Spleen (tissue), 11 donors: ENCODE measurements around the gene PILRA. TPM values are rescaled to one million over a fixed set of nuclear protein-coding genes. Genes with fewer than 3 reads are reported as not detected.
"Not testable (repeated sequence)": the region's sequence is repeated elsewhere in the genome, so short reads cannot be mapped to it uniquely, and the experiment has no call there.

Source experiments
- DNase-seq: peaks from one replicate; pipeline ENCODE4 v3.0.0-alpha.2; 2020
- H3K27ac ChIP-seq, 8 donors: fragments of 200-600 bp; sonication (generic) in 7 of 8; 1 replicate in 4 of 8; 2 replicates in 4 of 8; pipeline versions ENCODE4 v1.5.0 to v1.8.0; 2016 to 2021; ENCODE audit warnings: inconsistent platforms in 4 of 8, mild to moderate bottlenecking in 4 of 8, moderate library complexity in 1 of 8
- H3K27me3 ChIP-seq, 7 donors: fragments of 200-600 bp; sonication (generic) in 6 of 7; replicated peaks in 1 of 7; 1 replicate in 4 of 7; 2 replicates in 3 of 7; pipeline versions ENCODE4 v1.5.0 to v1.8.0; 2016 to 2021; ENCODE audit warnings: inconsistent platforms in 3 of 7, mild to moderate bottlenecking in 1 of 7
- H3K36me3 ChIP-seq, 6 donors: fragments of 200-600 bp; sonication (generic) in 5 of 6; 1 replicate in 4 of 6; 2 replicates in 2 of 6; pipeline versions ENCODE4 v1.5.0 to v1.8.0; 2016 to 2021; ENCODE audit warnings: inconsistent platforms in 2 of 6
- H3K4me1 ChIP-seq, 6 donors: fragments of 200-600 bp; sonication (generic) in 5 of 6; 1 replicate in 3 of 6; 2 replicates in 3 of 6; pipeline versions ENCODE4 v1.5.0 to v1.8.0; 2016 to 2021; ENCODE audit warnings: inconsistent platforms in 3 of 6
- H3K4me3 ChIP-seq, 8 donors: fragments of 200-600 bp; sonication (generic) in 7 of 8; 1 replicate in 4 of 8; 2 replicates in 4 of 8; pipeline versions ENCODE4 v1.5.0 to v1.8.0; 2016 to 2021; ENCODE audit warnings: inconsistent platforms in 4 of 8, mild to moderate bottlenecking in 4 of 8, moderate library complexity in 2 of 8
- H3K9me3 ChIP-seq, 8 donors: fragments of 200-600 bp; sonication (generic) in 7 of 8; 1 replicate in 4 of 8; 2 replicates in 4 of 8; pipeline versions ENCODE4 v1.5.0 to v1.8.0; 2016 to 2021; ENCODE audit warnings: inconsistent platforms in 4 of 8
- POLR2A ChIP-seq, 3 donors: fragments of 450-650 bp; IDR thresholded peaks; one replicate each; pipeline ENCODE4 v1.5.1; 2017; ENCODE audit warnings: antibody characterized with exemption in 3 of 3, mild to moderate bottlenecking in 1 of 3
- POLR2AphosphoS5 ChIP-seq, 3 donors: sonication (generic); formaldehyde crosslinking; IDR thresholded peaks; one replicate each; pipeline ENCODE4 v1.5.1; 2017; ENCODE audit warnings: antibody characterized with exemption in 3 of 3
- WGBS, 5 donors: extraction: QIAGEN DNeasy Blood & Tissue Kit in 3 of 5; methylation state at CpG; one replicate each; pipeline versions ENCODE4 v1.1.5 to v1.1.7; 2013 to 2018; 5-methylcytosine and 5-hydroxymethylcytosine counted together
- intact Hi-C: fragments of 100-400 bp; cut with DNase I; formaldehyde crosslinking; loops from one replicate; pipeline ENCODE4 v1.15.0; 2023; ENCODE audit warnings: low total_unique reads
- polyA plus RNA-seq, 3 donors: library from polyadenylated mRNA; stranded (reverse); fragments of 200-250 nt; gene quantifications; one replicate each; pipeline ENCODE4 v1.2.1, GENCODE V29; 2013
- total RNA-seq, 7 donors: library from RNA; depleted of rRNA in 3 of 7; stranded (reverse); fragments of >200 nt in 3 of 7; fragmentation: NEBNext Ultra II Directional in 4 of 7; extraction: Animal tissue kit (Norgen Biotek cat#: 25700) in 4 of 7; gene quantifications; one replicate each; pipeline versions ENCODE4 v1.1.0 to v1.2.1, GENCODE V29; 2016 to 2021
- TF ChIP-seq, protein P1 (sequence below), 11 experiments: fragments of 200-600 bp in 7 of 11; fragments of 450-650 bp in 4 of 11; sonication (generic) in 4 of 11; IDR thresholded peaks in 8 of 11; conservative IDR thresholded peaks in 3 of 11; 1 replicate in 7 of 11; 2 replicates in 4 of 11; pipeline versions ENCODE4 v1.4.0 to v1.8.0; 2016 to 2021; ENCODE audit warnings: antibody characterized with exemption in 11 of 11, inconsistent platforms in 4 of 11, mild to moderate bottlenecking in 1 of 11
- donor health status: healthy with polysubstance abuse.
- donor health status: DM: no; HTN: no; CAD: no; lungs with moderate emphysema.
- donor health status: DM: no; HTN: no; CAD: no.
- donor health status: Bipolar disorder and iron deficiency.
- donor health status: healthy.
- donor health status: DM: no; HTN: no; CAD: no.
- donor health status: DM: yes; HTN: yes; CAD: no.

PILRA gene
- total and polyA plus RNA-seq, 10 donors: 5.8 to 61.1 (median 25.8) TPM

DNA sequence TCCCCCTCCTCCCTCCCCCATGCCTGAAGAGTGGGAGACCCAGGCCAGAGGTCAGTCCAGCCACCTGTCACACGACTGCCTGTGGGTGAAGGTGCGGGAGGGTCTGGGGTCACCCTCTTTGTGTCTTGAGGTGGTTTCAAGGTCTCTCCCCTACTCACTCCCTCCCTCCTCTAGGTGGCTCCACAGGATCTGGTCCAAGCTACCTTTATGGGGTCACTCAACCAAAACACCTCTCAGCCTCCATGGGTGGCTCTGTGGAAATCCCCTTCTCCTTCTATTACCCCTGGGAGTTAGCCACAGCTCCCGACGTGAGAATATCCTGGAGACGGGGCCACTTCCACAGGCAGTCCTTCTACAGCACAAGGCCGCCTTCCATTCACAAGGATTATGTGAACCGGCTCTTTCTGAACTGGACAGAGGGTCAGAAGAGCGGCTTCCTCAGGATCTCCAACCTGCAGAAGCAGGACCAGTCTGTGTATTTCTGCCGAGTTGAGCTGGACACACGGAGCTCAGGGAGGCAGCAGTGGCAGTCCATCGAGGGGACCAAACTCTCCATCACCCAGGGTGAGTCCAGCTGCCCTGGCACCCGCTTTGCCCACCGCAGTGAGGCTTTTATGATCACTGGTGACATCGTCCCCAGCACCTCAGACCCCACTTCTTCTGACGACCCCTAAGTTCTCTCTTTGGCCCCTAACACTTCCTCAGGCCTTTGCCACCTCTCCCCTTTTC lies 747 bp downstream of the PILRA start:
- peak; percentile 69 for DNase-seq
- Histone ChIP-seq H3K36me3 (peaks cover 0 to 12% (median 0%) of the 10 kb centered on the region in 6 donors), H3K4me1 (peaks cover 0 to 99% (median 57%) of the 10 kb centered on the region in 6 donors), H3K4me3 (peak overlapping the region in 6 of 8 donors; percentile 7 to 63 (median 32)), H3K27ac (peak overlapping the region; percentile 7 to 97 (median 80))
- H3K27me3 ChIP-seq, intact Hi-C loops, H3K9me3 ChIP-seq: not testable (repeated sequence)
- TF ChIP-seq, protein P1, sequence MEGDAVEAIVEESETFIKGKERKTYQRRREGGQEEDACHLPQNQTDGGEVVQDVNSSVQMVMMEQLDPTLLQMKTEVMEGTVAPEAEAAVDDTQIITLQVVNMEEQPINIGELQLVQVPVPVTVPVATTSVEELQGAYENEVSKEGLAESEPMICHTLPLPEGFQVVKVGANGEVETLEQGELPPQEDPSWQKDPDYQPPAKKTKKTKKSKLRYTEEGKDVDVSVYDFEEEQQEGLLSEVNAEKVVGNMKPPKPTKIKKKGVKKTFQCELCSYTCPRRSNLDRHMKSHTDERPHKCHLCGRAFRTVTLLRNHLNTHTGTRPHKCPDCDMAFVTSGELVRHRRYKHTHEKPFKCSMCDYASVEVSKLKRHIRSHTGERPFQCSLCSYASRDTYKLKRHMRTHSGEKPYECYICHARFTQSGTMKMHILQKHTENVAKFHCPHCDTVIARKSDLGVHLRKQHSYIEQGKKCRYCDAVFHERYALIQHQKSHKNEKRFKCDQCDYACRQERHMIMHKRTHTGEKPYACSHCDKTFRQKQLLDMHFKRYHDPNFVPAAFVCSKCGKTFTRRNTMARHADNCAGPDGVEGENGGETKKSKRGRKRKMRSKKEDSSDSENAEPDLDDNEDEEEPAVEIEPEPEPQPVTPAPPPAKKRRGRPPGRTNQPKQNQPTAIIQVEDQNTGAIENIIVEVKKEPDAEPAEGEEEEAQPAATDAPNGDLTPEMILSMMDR (IDR thresholded peaks at IDR 0.05 in 8 of 11, conservative IDR thresholded peaks at IDR 0.05 in 3 of 11): peak in 1 of 11 experiments; percentile 11
- WGBS, 5 donors: 60 to 77% (median 71%) methylated on average over 13 to 15 of the region's 15 CpGs

DNA sequence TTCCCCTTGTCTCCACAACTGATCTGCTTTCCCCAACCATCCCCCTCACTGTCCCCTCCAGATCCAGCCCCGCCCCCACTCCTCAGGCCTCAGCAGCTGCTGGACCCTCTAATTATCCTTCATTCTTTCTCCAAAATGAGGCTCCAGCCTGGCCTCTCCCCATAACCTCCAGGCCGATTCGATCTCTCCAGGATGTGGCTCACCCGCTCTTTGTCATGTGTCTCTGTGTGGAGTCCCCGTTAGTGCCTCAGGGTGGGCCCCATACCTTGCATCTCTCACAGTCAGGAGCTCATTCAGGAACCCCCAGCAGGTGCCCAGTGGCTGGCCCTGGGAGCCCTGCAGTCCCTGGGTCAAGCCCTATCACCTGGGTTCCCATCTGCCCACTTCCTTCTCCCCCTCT lies 1.3 kb downstream of the PILRA start:
- intact Hi-C loops: no loop called here
- H3K9me3 ChIP-seq: no peaks in the 10 kb centered on the region
- 60 to 67% (median 64%) methylated on average over 5 of the region's 5 CpGs for WGBS, 5 donors
- peak; percentile 69 for DNase-seq
- peaks cover 0 to 99% (median 53%) of the 10 kb centered on the region in 6 donors for H3K4me1 ChIP-seq
- TF ChIP-seq, protein P1 (IDR thresholded peaks at IDR 0.05 in 8 of 11, conservative IDR thresholded peaks at IDR 0.05 in 3 of 11): no peak
- TF ChIP-seq POLR2A (IDR thresholded peaks at IDR 0.05) (no peak), POLR2AphosphoS5 (IDR thresholded peaks at IDR 0.05) (no peak)
- H3K4me3 ChIP-seq: peak overlapping the region in 6 of 8 donors; percentile 8 to 63 (median 32)
- H3K27ac ChIP-seq: peak overlapping the region in 4 of 8 donors; percentile 80 to 97 (median 95)
- H3K36me3 ChIP-seq: peaks cover 0 to 12% (median 0%) of the 10 kb centered on the region in 6 donors
- no peaks in the 10 kb centered on the region for H3K27me3 ChIP-seq

- peaks cover 0 to 98% (median 51%) of the 10 kb centered on the region in 6 donors for H3K4me1 ChIP-seq
- H3K4me3 ChIP-seq: peak overlapping the region in 1 of 8 donors; percentile 63
- H3K27me3 ChIP-seq: no peaks in the 10 kb centered on the region
- H3K27ac ChIP-seq: peak overlapping the region in 1 of 8 donors; percentile 97
- peaks cover 0 to 12% (median 0%) of the 10 kb centered on the region in 6 donors for H3K36me3 ChIP-seq
- WGBS, 5 donors: 86 to 93% (median 89%) methylated on average over 3 of the region's 3 CpGs
- intact Hi-C loops: no loop called here
- no peak for TF ChIP-seq POLR2A (IDR thresholded peaks at IDR 0.05)
- no peak for DNase-seq
- H3K9me3 ChIP-seq: no peaks in the 10 kb centered on the region
Measured at GRCh38 chr7:100376066-100376465, 2.8 kb downstream of the PILRA start.

DNA sequence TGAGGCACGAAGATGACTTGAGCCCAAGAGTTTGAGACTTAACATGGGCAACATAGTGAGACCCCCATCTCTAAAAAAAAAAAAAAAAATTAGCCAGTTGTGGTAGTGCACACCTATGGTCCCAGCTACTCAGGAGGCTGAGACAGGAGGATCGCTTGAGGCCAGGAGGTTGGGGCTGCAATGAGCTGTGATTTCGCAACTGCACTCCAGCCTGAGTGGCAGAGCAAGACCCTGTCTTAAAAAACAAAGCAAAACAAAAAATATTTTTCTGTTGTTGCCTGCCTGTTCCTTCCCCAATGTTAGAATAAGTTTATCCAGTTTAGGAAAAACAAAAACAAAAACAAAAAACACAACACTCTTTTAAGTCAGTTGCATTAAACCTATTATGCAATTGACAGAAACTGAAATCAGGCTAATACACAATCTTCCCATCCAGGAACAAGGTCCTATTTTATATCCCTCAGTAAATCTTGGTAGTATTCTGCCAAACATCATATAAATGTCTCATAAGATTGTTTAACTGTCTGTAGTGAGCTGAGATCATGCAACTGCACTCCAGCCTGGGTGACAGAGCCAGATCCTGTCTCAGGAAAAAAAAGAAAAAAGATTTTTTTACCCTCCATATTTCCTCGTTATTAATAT lies 4.9 kb downstream of the PILRA start:
- Histone ChIP-seq H3K9me3 (no peaks in the 10 kb centered on the region), H3K4me1 (peaks cover 0 to 95% (median 37%) of the 10 kb centered on the region in 6 donors), H3K36me3 (peaks cover 0 to 12% (median 0%) of the 10 kb centered on the region in 6 donors), H3K4me3 (no peak overlapping the region), H3K27me3 (no peaks in the 10 kb centered on the region), H3K27ac (peak overlapping the region in 4 of 8 donors; percentile 73 to 86 (median 81))
- no peak for DNase-seq
- intact Hi-C loops: no loop called here
- WGBS, 5 donors: 82 to 93% (median 88%) methylated on average over 4 of the region's 4 CpGs
- TF ChIP-seq POLR2AphosphoS5 (IDR thresholded peaks at IDR 0.05) (no peak), POLR2A (IDR thresholded peaks at IDR 0.05) (no peak)
- TF ChIP-seq, protein P1 (IDR thresholded peaks at IDR 0.05 in 8 of 11, conservative IDR thresholded peaks at IDR 0.05 in 3 of 11): no peak
